SK-N-SH (cell line): ENCODE data around the gene TTC31. TPM values are rescaled to one million over a fixed set of nuclear protein-coding genes. Genes with fewer than 3 reads are reported as not detected.

Experiments used
- CTCF ChIA-PET: fragments of 300-600, 350-600 bp; formaldehyde crosslinking; extraction: SDS; loops from one replicate; lab custom pipeline; 2021; lab: Yijun Ruan, JAX
- POLR2A ChIA-PET: fragments of 350-600 bp; sonication (Branson Sonifier 250); formaldehyde crosslinking; extraction: SDS; loops from one replicate; lab custom pipeline; 2020; ENCODE audit warnings: antibody characterized with exemption, inconsistent platforms; lab: Yijun Ruan, JAX
- DNase-seq: peaks from one replicate; pipeline ENCODE4 v3.0.0; 2012
- H2AFZ ChIP-seq: fragments of 200-600 bp; sonication (generic); 2 replicates; pipeline ENCODE4 v1.8.1; 2016; ENCODE audit warnings: antibody characterized with exemption, mild to moderate bottlenecking, low read depth
- H3F3A ChIP-seq: fragments of 200-600 bp; sonication (generic); replicated peaks from 2 replicates; pipeline ENCODE3; 2016; ENCODE audit warnings: antibody characterized with exemption, mild to moderate bottlenecking; ENCODE audit not compliant: insufficient read depth
- H3K27ac ChIP-seq, 2 experiments: fragments of 200-500 bp in 1 of 2; fragments of 200-600 bp in 1 of 2; sonication (Bioruptor generic) in 1 of 2; sonication (generic), shearing (Covaris generic) in 1 of 2; 2 replicates each; pipeline versions ENCODE4 v1.5.1 to v1.6.1; 2014 to 2016; ENCODE audit warnings: low read depth in 2 of 2, inconsistent platforms in 1 of 2, low read length in 1 of 2, mild to moderate bottlenecking in 1 of 2, mixed read lengths in 1 of 2
- H3K27me3 ChIP-seq: fragments of 200-600 bp; sonication (generic), shearing (Covaris generic); 2 replicates; pipeline ENCODE4 v1.6.1; 2016; ENCODE audit warnings: mixed run types; ENCODE audit not compliant: insufficient read depth
- H3K36me3 ChIP-seq, 2 experiments: fragments of 200-500 bp in 1 of 2; fragments of 200-600 bp in 1 of 2; sonication (Bioruptor generic) in 1 of 2; sonication (generic) in 1 of 2; replicated peaks in 1 of 2; 2 replicates each; pipeline versions ENCODE3 to v1.5.1; 2014 to 2016; ENCODE audit warnings: low read length in 1 of 2, mild to moderate bottlenecking in 1 of 2; ENCODE audit not compliant: insufficient read depth in 2 of 2, control insufficient read depth in 1 of 2
- H3K4me1 ChIP-seq, 2 experiments: fragments of 200-500 bp in 1 of 2; fragments of 200-600 bp in 1 of 2; sonication (Bioruptor generic) in 1 of 2; sonication (generic), shearing (Covaris generic) in 1 of 2; 2 replicates each; pipeline versions ENCODE4 v1.5.1 to v1.6.1; 2014 to 2016; ENCODE audit warnings: low read depth in 1 of 2, low read length in 1 of 2, mixed run types in 1 of 2; ENCODE audit not compliant: insufficient read depth in 2 of 2, control insufficient read depth in 1 of 2
- H3K4me2 ChIP-seq: fragments of 200-600 bp; sonication (generic), shearing (Covaris generic); 2 replicates; pipeline ENCODE4 v1.6.1; 2017; ENCODE audit warnings: mixed run types
- H3K4me3 ChIP-seq, 2 experiments: fragments of 200-500 bp in 1 of 2; fragments of 200-600 bp in 1 of 2; sonication (Bioruptor generic) in 1 of 2; sonication (generic), shearing (Covaris generic) in 1 of 2; 2 replicates each; pipeline versions ENCODE4 v1.5.1 to v1.8.1; 2014 to 2016; ENCODE audit warnings: low read depth in 2 of 2, inconsistent platforms in 1 of 2, low read length in 1 of 2, mild to moderate bottlenecking in 1 of 2, mixed read lengths in 1 of 2, moderate library complexity in 1 of 2
- H3K79me2 ChIP-seq: fragments of 200-600 bp; sonication (generic); 2 replicates; pipeline ENCODE4 v1.8.1; 2017; ENCODE audit warnings: mild to moderate bottlenecking; ENCODE audit not compliant: insufficient read depth
- H3K9ac ChIP-seq: fragments of 200-600 bp; sonication (generic); 2 replicates; pipeline ENCODE4 v1.6.1; 2017; ENCODE audit warnings: mixed run types
- H3K9me2 ChIP-seq: fragments of 200-600 bp; sonication (generic); 2 replicates; pipeline ENCODE4 v1.6.1; 2017; ENCODE audit warnings: mixed run types
- H3K9me3 ChIP-seq: fragments of 200-600 bp; sonication (generic); 2 replicates; pipeline ENCODE4 v1.6.1; 2017; ENCODE audit warnings: mixed run types, mild to moderate bottlenecking, moderate library complexity
- H4K20me1 ChIP-seq: fragments of 200-600 bp; sonication (generic); 2 replicates; pipeline ENCODE4 v1.6.1; 2017; ENCODE audit warnings: mild to moderate bottlenecking, mixed run types; ENCODE audit not compliant: insufficient read depth
- CHD2 ChIP-seq: fragments of 150-350 bp; IDR thresholded peaks from 2 replicates; pipeline ENCODE4 v1.6.1; 2018; ENCODE audit warnings: low read length; ENCODE audit not compliant: partially characterized antibody
- CTCF ChIP-seq: fragments of 200-600 bp; sonication (generic); IDR thresholded peaks from 2 replicates; pipeline ENCODE4 v1.6.1; 2017; ENCODE audit warnings: antibody characterized with exemption, mild to moderate bottlenecking, moderate library complexity
- EP300 ChIP-seq, 2 experiments: IDR thresholded peaks; 2 replicates each; pipeline versions ENCODE4 v1.4.0 to v1.6.1; 2012; ENCODE audit warnings: borderline replicate concordance in 1 of 2, low read depth in 1 of 2, low read length in 1 of 2
- FOSL2 ChIP-seq: IDR thresholded peaks from 2 replicates; pipeline ENCODE4 v1.4.0; 2012; ENCODE audit warnings: low read depth, mild to moderate bottlenecking, moderate library complexity, borderline replicate concordance
- FOXJ3 ChIP-seq: sonication (generic); formaldehyde crosslinking; IDR thresholded peaks from 2 replicates; pipeline ENCODE4 v1.5.1; 2020; ENCODE audit warnings: mild to moderate bottlenecking, missing genetic modification reagents
- FOXM1 ChIP-seq: IDR thresholded peaks from 2 replicates; pipeline ENCODE4 v1.4.0; 2012; ENCODE audit warnings: low read depth, mild to moderate bottlenecking
- GABPA ChIP-seq: IDR thresholded peaks from 2 replicates; pipeline ENCODE4 v1.4.0; 2012; ENCODE audit warnings: low read depth, mild to moderate bottlenecking
- GATA2 ChIP-seq: sonication (generic); formaldehyde crosslinking; IDR thresholded peaks from 2 replicates; pipeline ENCODE4 v1.5.0; 2020; ENCODE audit warnings: mild to moderate bottlenecking, missing genetic modification reagents
- IRF3 ChIP-seq: fragments of 150-350 bp; IDR thresholded peaks from 2 replicates; pipeline ENCODE4 v1.6.1; 2016; ENCODE audit warnings: mild to moderate bottlenecking, low read depth, low read length
- JUND ChIP-seq: IDR thresholded peaks from 2 replicates; pipeline ENCODE4 v1.4.0; 2012
- MAX ChIP-seq: IDR thresholded peaks from 2 replicates; pipeline ENCODE4 v1.4.0; 2012; ENCODE audit warnings: low read depth
- NFIC ChIP-seq: IDR thresholded peaks from 2 replicates; pipeline ENCODE4 v1.4.0; 2012; ENCODE audit warnings: borderline replicate concordance
- NRF1 ChIP-seq: IDR thresholded peaks from 2 replicates; pipeline ENCODE4 v1.6.1; 2012; ENCODE audit warnings: low read depth, mild to moderate bottlenecking, low read length
- RAD21 ChIP-seq: IDR thresholded peaks from 2 replicates; pipeline ENCODE4 v1.6.1; 2012; ENCODE audit warnings: mild to moderate bottlenecking, low read length
- RCOR1 ChIP-seq: fragments of 150-350 bp; IDR thresholded peaks from 2 replicates; pipeline ENCODE4 v1.6.1; 2017; ENCODE audit warnings: antibody characterized with exemption, low read length
- REST ChIP-seq: IDR thresholded peaks from 2 replicates; pipeline ENCODE4 v1.6.1; 2012; ENCODE audit warnings: mild to moderate bottlenecking, low read depth, low read length, moderate library complexity
- RFX5 ChIP-seq: IDR thresholded peaks from 2 replicates; pipeline ENCODE4 v1.6.1; 2012; ENCODE audit warnings: mild to moderate bottlenecking, improper control_type of control experiment, low read length
- SMC3 ChIP-seq: IDR thresholded peaks from 2 replicates; pipeline ENCODE4 v1.6.1; 2012; ENCODE audit warnings: low read depth, low read length, improper control_type of control experiment
- TAF1 ChIP-seq: IDR thresholded peaks from 2 replicates; pipeline ENCODE4 v1.6.1; 2012; ENCODE audit warnings: low read depth, mild to moderate bottlenecking, low read length, moderate library complexity, borderline replicate concordance
- TCF12 ChIP-seq: IDR thresholded peaks from 2 replicates; pipeline ENCODE4 v1.4.0; 2012
- TEAD4 ChIP-seq: IDR thresholded peaks from 2 replicates; pipeline ENCODE4 v1.4.0; 2012; ENCODE audit warnings: mild to moderate bottlenecking, borderline replicate concordance; ENCODE audit not compliant: insufficient read depth
- USF1 ChIP-seq: IDR thresholded peaks from 2 replicates; pipeline ENCODE4 v1.4.0; 2012; ENCODE audit warnings: low read depth, borderline replicate concordance
- ZBTB33 ChIP-seq: IDR thresholded peaks from 2 replicates; pipeline ENCODE4 v1.4.0; 2012; ENCODE audit warnings: low read depth, borderline replicate concordance
- WGBS: methylation state at CpG from one replicate; pipeline ENCODE4 v1.1.6; 2017; ENCODE audit warnings: low lambda C conversion rate; 5-methylcytosine and 5-hydroxymethylcytosine counted together
- polyA plus RNA-seq, 3 experiments: library from polyadenylated mRNA; depleted of rRNA; stranded (reverse); fragments of >200 nt; gene quantifications; 2 replicates each; pipeline ENCODE4 v1.2.3, GENCODE V29; 2012

The TTC31 gene
- polyA plus RNA-seq, 1 of the 3 experiments (the other 2 are of a cell fraction), result 27.9 TPM

- Histone ChIP-seq H3K9ac (peak within 1 kb of the TSS; percentile 95), H3K27ac (peak within 1 kb of the TSS; percentile 99 to 100), H3K36me3 (peaks cover 15 to 20% of the 10 kb centered on the region in 2 experiments), H3F3A (peaks cover 28% of the 10 kb centered on the region), H3K9me3 (no peaks in the 10 kb centered on the region), H2AFZ (peak within 1 kb of the TSS; percentile 85), H3K4me2 (peak within 1 kb of the TSS; percentile 96), H4K20me1 (no peaks in the 10 kb centered on the region), H3K79me2 (peaks cover 17% of the 10 kb centered on the region; the same call in 1 of the 2 replicates), H3K27me3 (no peaks in the 10 kb centered on the region), H3K4me3 (peak within 1 kb of the TSS; percentile 84 to 86), H3K9me2 (no peaks in the 10 kb centered on the region), H3K4me1 (peaks cover 19 to 26% of the 10 kb centered on the region in 2 experiments; a peak in 3 of 4 replicates)
- ChIA-PET POLR2A (interaction anchor here (0.7 to 2.3 kb wide), 8 partner anchors 11 to 68 kb away, joined by 3 to 11 read pairs (median 7); partner anchors contain the start of genes AUP1, CCDC142, HTRA2 and TTC31), CTCF (interaction anchor here (0.6 to 7.5 kb wide), 20 partner anchors 11 to 146 kb away, joined by 3 to 80 read pairs (median 4); partner anchors contain the start of genes AUP1, CCDC142, DQX1 and HTRA2)
- 1% methylated on average over 29 of the region's 56 CpGs for WGBS
- DNase-seq, result peak; percentile 97
- TF ChIP-seq RAD21 (peak; percentile 57), EP300 (IDR thresholded peaks at IDR 0.05; ENCODE audit: borderline replicate concordance in 1 of 2, low read depth in 1 of 2, low read length in 1 of 2) (no peak), FOXJ3 (CRISPR knock-in tag) (no peak), NRF1 (peak; percentile 97), FOSL2 (no peak), ZBTB33 (no peak), RFX5 (peak; percentile 62; the same call in 1 of the 2 replicates), TCF12 (no peak), SMC3 (peak; percentile 55; the same call in 1 of the 2 replicates), CHD2 (peak; percentile 7), FOXM1 (no peak), CTCF (peak; percentile 53), MAX (peak; percentile 73), REST (no peak), GATA2 (CRISPR knock-in tag) (peak; percentile 37; the same call in 1 of the 2 replicates), TEAD4 (no peak), IRF3 (no peak), RCOR1 (no peak), JUND (no peak), GABPA (peak; percentile 80), TAF1 (peak; percentile 85), USF1 (peak; percentile 68; the same call in 1 of the 2 replicates), NFIC (no peak)
Measured at GRCh38 chr2:74507145-74507925, 24.5 kb downstream of the TTC31 start, which contains the start of gene PCGF1. Gene PCGF1, minus strand, starts transcription at chr2:74507695. Its CDS starts 27 bp downstream, at chr2:74507668.
